OCI-LY1 (cell line): ENCODE measurements around the gene CYP4Z1.
"Not testable (repeated sequence)": the region's sequence is repeated elsewhere in the genome, so short reads cannot be mapped to it uniquely, and the experiment has no call there.

Experiments
- CTCF ChIP-seq: fragments of 200-600 bp; sonication (generic), shearing (Covaris generic); IDR thresholded peaks from 2 replicates; pipeline ENCODE4 v1.5.1; 2017; ENCODE audit warnings: mild to moderate bottlenecking, antibody characterized with exemption, low read length, moderate library complexity, mixed read lengths
- EZH2 ChIP-seq: fragments of 200-600 bp; sonication (generic), shearing (Covaris generic); IDR thresholded peaks from 2 replicates; pipeline ENCODE4 v1.8.0; 2017; ENCODE audit warnings: borderline replicate concordance, mixed run types, mild to moderate bottlenecking, antibody characterized with exemption, low read length, moderate library complexity, mixed read lengths

DNA sequence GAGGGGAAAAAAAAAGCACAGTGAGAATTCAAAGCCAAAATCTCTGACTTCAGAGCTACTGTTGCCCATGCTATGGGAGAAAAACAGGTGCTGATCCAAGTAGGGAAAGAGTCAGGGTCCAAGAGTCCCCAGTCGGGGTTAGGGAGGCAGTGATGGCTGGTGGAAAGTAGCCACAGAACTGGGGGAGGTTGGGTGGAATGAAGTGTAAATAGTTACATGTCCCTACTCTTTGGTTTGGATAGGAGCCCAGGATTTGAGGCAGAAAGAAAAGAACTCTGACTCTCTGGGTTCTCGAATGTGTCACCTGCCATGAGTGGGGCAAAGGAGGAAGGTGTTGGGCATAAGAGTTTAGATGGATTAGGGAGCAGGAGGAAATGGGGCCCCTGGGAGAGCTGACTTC lies 61.8 kb downstream of the CYP4Z1 start:
- not testable (repeated sequence) for TF ChIP-seq CTCF, EZH2
